ELR (cell line): ENCODE results near the gene AMBRA1.

Source experiments
- DNase-seq: peaks from one replicate; pipeline ENCODE4 v3.0.0-alpha.2; 2015; ENCODE audit warnings: low read depth

The AMBRA1 gene

DNA sequence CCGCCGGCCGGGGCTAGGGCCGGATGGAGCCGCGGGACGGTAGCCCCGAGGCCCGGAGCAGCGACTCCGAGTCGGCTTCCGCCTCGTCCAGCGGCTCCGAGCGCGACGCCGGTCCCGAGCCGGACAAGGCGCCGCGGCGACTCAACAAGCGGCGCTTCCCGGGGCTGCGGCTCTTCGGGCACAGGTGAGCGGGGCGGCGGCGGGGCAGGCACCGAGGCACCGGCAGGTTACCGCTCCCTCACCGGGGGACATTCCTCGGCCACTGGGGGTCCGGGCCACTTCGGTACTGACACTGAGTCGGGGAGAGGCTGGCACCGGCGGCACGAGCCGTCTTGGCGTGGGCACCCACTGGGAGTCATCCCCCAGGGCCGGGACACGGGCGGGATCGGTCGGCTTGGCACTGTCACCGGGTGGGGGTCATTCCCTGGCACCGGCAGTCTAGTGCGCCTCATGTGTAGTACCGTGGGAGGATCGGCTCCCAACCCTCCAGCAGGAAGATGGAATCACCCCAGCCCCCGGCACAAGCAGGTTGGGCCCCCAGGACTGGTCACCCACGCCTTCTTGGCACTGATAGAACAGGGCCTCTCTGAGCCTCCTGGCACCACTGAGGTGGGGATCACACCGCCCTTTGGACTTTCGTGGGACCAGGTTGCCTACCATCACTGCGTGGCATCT, 246.0 kb downstream of the AMBRA1 start:
- peak; percentile 47 for DNase-seq

DNA sequence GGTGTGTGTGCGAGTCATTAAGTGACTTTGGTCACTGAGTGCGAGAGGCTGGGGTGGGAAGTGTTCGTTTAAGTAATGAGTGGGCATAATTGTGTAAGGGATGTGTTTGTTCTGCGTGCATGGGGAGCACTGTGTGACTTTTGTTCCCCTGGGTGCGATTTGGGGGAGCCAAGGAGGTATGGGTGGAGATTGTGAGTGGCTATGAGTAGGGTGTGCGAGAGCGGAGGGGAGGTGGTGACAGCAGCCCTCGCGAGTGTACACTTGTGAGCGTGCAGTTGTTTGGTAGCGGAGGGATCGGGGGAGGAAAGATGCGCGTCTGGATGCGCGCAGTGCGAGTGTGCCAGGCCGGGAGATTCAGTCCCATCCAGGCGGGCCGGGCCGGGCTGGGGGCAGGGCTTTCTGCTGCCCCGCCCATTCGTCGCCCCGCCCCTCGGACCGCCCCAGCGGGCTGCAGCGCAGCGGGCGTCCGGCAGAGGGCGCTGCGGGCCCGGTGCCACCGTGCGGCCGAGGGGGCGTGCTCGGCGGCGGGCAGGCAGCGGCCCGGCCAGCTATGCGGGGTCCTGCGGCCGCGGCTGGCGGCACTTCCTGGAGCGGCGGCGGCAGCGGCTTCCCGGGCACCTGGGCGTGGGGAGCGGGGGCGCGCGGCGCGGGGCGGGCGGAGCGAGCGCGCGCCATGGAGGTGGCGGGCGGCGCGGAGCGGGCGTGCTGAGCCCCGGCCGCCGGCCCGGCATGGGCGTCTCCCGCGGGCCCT, 246.8 kb downstream of the AMBRA1 start, which contains the start of gene DGKZ:
TSS of gene DGKZ (plus strand) at position 578 of the 751 bp plus-strand sequence. CDS start 197 bp downstream, outside the sequence.
- DNase-seq = peak; percentile 84
